ENCODE data around the gene UQCRC1.

DNA sequence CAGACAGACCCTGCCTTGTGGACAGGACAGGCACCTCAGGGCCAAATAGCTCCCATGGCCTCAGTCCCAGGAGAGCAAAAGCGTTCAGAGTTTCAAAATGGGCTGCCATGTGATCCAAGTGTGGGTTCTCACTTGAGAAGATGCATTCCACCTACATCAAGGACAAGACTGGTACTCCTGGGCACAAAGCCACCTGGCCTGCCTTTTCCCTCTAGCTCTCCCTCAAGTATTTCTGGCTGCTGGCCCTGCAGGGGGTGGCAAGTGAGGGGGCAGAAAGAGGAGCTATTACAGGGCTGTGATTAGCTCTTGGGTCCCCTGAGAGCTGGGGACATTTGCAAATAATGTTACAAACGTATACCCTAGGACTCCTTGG lies 7.8 kb downstream of the UQCRC1 start:
- no peak for TF ChIP-seq CTCF (IDR thresholded peaks at IDR 0.05 in 4 of 5, conservative IDR thresholded peaks at IDR 0.05 in 1 of 5)
- peak in 1 of 2 donors; percentile 33 for TF ChIP-seq POLR2A (IDR thresholded peaks at IDR 0.05)

All from gastrocnemius medialis (tissue), 4 donors.